ENCODE results near the gene DDC.

The DDC gene

DNA sequence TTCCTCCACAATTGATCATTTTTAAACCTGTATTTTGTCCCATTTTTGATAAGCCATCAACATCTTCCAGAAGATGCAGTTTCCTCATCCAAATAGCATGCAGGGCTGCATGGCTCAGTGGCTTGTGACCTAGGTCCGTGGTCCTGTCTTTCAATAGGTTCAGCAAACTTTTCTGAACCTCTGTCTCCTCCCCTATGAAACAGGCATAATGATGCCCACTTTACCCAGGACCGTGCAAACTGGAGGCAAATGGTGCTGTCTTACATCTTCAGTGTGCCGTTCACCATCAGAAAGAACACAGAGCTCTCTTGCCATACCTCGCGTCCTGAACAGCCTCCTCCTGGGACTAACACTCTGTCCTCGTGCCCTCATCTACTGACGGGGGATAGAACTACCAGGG lies 92.8 kb downstream of the DDC start:
- TF ChIP-seq, protein P1, sequence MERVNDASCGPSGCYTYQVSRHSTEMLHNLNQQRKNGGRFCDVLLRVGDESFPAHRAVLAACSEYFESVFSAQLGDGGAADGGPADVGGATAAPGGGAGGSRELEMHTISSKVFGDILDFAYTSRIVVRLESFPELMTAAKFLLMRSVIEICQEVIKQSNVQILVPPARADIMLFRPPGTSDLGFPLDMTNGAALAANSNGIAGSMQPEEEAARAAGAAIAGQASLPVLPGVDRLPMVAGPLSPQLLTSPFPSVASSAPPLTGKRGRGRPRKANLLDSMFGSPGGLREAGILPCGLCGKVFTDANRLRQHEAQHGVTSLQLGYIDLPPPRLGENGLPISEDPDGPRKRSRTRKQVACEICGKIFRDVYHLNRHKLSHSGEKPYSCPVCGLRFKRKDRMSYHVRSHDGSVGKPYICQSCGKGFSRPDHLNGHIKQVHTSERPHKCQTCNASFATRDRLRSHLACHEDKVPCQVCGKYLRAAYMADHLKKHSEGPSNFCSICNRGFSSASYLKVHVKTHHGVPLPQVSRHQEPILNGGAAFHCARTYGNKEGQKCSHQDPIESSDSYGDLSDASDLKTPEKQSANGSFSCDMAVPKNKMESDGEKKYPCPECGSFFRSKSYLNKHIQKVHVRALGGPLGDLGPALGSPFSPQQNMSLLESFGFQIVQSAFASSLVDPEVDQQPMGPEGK (CRISPR knock-in tag; IDR thresholded peaks at IDR 0.05; ENCODE audit: borderline replicate concordance): no peak
- TF ChIP-seq, protein P2, sequence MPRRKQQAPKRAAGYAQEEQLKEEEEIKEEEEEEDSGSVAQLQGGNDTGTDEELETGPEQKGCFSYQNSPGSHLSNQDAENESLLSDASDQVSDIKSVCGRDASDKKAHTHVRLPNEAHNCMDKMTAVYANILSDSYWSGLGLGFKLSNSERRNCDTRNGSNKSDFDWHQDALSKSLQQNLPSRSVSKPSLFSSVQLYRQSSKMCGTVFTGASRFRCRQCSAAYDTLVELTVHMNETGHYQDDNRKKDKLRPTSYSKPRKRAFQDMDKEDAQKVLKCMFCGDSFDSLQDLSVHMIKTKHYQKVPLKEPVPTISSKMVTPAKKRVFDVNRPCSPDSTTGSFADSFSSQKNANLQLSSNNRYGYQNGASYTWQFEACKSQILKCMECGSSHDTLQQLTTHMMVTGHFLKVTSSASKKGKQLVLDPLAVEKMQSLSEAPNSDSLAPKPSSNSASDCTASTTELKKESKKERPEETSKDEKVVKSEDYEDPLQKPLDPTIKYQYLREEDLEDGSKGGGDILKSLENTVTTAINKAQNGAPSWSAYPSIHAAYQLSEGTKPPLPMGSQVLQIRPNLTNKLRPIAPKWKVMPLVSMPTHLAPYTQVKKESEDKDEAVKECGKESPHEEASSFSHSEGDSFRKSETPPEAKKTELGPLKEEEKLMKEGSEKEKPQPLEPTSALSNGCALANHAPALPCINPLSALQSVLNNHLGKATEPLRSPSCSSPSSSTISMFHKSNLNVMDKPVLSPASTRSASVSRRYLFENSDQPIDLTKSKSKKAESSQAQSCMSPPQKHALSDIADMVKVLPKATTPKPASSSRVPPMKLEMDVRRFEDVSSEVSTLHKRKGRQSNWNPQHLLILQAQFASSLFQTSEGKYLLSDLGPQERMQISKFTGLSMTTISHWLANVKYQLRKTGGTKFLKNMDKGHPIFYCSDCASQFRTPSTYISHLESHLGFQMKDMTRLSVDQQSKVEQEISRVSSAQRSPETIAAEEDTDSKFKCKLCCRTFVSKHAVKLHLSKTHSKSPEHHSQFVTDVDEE (CRISPR knock-in tag; IDR thresholded peaks at IDR 0.05): no peak
- TF ChIP-seq TOX (CRISPR knock-in tag; IDR thresholded peaks at IDR 0.05; ENCODE audit: borderline replicate concordance): no peak
- TF ChIP-seq, protein P3, sequence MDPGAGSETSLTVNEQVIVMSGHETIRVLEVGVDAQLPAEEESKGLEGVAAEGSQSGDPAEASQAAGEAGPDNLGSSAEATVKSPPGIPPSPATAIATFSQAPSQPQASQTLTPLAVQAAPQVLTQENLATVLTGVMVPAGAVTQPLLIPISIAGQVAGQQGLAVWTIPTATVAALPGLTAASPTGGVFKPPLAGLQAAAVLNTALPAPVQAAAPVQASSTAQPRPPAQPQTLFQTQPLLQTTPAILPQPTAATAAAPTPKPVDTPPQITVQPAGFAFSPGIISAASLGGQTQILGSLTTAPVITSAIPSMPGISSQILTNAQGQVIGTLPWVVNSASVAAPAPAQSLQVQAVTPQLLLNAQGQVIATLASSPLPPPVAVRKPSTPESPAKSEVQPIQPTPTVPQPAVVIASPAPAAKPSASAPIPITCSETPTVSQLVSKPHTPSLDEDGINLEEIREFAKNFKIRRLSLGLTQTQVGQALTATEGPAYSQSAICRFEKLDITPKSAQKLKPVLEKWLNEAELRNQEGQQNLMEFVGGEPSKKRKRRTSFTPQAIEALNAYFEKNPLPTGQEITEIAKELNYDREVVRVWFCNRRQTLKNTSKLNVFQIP (CRISPR knock-in tag; IDR thresholded peaks at IDR 0.05; ENCODE audit: borderline replicate concordance, low read depth): no peak
- TF ChIP-seq, protein P4, sequence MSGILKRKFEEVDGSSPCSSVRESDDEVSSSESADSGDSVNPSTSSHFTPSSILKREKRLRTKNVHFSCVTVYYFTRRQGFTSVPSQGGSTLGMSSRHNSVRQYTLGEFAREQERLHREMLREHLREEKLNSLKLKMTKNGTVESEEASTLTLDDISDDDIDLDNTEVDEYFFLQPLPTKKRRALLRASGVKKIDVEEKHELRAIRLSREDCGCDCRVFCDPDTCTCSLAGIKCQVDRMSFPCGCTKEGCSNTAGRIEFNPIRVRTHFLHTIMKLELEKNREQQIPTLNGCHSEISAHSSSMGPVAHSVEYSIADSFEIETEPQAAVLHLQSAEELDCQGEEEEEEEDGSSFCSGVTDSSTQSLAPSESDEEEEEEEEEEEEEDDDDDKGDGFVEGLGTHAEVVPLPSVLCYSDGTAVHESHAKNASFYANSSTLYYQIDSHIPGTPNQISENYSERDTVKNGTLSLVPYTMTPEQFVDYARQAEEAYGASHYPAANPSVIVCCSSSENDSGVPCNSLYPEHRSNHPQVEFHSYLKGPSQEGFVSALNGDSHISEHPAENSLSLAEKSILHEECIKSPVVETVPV (CRISPR knock-in tag; IDR thresholded peaks at IDR 0.05): no peak
- no peak for TF ChIP-seq CSDC2 (CRISPR knock-in tag; IDR thresholded peaks at IDR 0.05)
- no peak for TF ChIP-seq SNAI2 (CRISPR knock-in tag; IDR thresholded peaks at IDR 0.05)
- no peak for ATAC-seq

DNA sequence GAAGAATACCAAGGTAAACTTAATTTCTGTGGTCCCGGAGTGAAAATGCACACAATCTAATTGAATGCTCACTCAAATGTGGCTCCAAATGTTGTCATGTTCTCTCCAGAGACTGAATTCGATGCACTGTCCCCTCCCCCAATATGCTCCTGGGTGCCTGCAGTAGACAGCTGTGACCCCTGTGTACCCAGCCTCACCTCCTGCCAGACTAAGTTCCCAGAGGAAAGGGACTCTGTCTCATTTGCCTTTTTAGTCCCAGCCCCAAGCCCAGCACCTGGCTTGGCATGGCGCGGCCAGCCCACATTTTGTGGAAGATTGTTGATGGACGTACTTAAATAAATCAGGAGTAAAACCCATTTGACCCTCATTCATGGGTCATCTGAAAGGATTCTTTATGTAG lies 93.2 kb downstream of the DDC start:
- no peak for TF ChIP-seq GLIS3 (CRISPR knock-in tag; IDR thresholded peaks at IDR 0.05)
- TF ChIP-seq, protein P5, sequence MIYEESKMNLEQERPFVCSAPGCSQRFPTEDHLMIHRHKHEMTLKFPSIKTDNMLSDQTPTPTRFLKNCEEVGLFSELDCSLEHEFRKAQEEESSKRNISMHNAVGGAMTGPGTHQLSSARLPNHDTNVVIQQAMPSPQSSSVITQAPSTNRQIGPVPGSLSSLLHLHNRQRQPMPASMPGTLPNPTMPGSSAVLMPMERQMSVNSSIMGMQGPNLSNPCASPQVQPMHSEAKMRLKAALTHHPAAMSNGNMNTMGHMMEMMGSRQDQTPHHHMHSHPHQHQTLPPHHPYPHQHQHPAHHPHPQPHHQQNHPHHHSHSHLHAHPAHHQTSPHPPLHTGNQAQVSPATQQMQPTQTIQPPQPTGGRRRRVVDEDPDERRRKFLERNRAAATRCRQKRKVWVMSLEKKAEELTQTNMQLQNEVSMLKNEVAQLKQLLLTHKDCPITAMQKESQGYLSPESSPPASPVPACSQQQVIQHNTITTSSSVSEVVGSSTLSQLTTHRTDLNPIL (CRISPR knock-in tag; IDR thresholded peaks at IDR 0.05; ENCODE audit: low read depth): no peak
- no peak for TF ChIP-seq ZNF8 (CRISPR knock-in tag; IDR thresholded peaks at IDR 0.05)
- TF ChIP-seq ZNF565 (CRISPR knock-in tag; conservative IDR thresholded peaks at IDR 0.05; ENCODE audit: low read depth): no peak
- TF ChIP-seq ZC3H10 (CRISPR knock-in tag; IDR thresholded peaks at IDR 0.05): no peak
- TF ChIP-seq PPARA (CRISPR knock-in tag; IDR thresholded peaks at IDR 0.05; ENCODE audit: borderline replicate concordance): no peak
- no peak for ATAC-seq

DNA sequence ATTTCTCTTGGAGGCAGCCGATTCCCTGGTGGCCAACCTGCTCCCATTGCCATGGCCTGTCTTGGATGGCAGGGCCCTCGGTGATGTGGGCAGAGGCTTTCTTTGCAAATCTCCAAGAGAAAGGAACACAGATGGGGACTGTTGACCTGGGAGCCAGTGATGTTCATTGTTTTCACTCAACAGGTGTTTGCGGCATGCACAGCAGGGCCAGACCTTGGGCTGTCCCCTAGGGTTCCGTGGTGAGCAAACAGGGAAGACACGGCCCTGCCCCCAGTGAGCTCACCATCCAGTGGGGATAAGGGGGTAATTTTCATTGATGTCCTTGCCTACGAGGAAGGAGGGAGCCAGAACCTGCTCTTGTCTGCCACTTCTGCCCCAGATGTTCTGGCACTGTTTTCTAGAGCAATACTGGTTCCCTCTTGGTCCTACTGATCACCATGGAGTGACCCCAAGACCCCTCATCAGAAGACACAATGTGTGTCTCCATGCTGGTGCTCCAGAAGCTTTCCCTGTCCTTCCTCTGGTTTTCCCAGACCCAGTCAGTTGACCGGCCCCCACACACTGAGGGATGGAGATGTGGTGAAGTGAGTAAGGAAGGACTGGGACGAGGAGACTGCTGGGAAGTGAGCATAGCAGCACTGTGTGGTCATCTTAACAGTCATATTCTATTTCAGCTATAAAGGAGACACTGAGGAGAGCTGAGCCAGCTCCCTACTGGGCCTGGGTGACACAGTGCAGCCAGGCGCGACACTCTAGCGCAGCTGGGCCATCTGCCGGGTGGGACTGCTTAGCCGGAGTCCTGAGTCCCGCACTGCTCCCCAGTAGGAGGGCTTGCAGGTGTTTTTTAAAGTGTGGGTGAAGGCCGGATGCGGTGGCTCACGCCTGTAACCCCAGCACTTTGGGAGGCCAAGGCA lies 94.7 kb downstream of the DDC start:
- TF ChIP-seq, protein P3 (CRISPR knock-in tag; IDR thresholded peaks at IDR 0.05; ENCODE audit: borderline replicate concordance, low read depth): no peak
- TF ChIP-seq ZNF70 (CRISPR knock-in tag; IDR thresholded peaks at IDR 0.05) (no peak), ZC3H10 (CRISPR knock-in tag; IDR thresholded peaks at IDR 0.05) (no peak), SNAI2 (CRISPR knock-in tag; IDR thresholded peaks at IDR 0.05) (no peak), RARB (CRISPR knock-in tag; IDR thresholded peaks at IDR 0.05) (no peak), TOX (CRISPR knock-in tag; IDR thresholded peaks at IDR 0.05; ENCODE audit: borderline replicate concordance) (no peak), ZFP3 (CRISPR knock-in tag; IDR thresholded peaks at IDR 0.05) (no peak), ZFP30 (CRISPR knock-in tag; IDR thresholded peaks at IDR 0.05) (no peak), BACH2 (CRISPR knock-in tag; IDR thresholded peaks at IDR 0.05; ENCODE audit: borderline replicate concordance) (no peak)
- ATAC-seq: no peak
